HG02981 (cell line): ENCODE measurements around the gene OBSCN.

ENCODE experiments used
- ATAC-seq: cut with Tn5 transposase; IDR thresholded peaks from one replicate; pipeline ENCODE4 v1.9.1; 2021; ENCODE audit warnings: mild to moderate bottlenecking, moderate library complexity; ENCODE audit not compliant: unreplicated experiment

OBSCN gene

DNA sequence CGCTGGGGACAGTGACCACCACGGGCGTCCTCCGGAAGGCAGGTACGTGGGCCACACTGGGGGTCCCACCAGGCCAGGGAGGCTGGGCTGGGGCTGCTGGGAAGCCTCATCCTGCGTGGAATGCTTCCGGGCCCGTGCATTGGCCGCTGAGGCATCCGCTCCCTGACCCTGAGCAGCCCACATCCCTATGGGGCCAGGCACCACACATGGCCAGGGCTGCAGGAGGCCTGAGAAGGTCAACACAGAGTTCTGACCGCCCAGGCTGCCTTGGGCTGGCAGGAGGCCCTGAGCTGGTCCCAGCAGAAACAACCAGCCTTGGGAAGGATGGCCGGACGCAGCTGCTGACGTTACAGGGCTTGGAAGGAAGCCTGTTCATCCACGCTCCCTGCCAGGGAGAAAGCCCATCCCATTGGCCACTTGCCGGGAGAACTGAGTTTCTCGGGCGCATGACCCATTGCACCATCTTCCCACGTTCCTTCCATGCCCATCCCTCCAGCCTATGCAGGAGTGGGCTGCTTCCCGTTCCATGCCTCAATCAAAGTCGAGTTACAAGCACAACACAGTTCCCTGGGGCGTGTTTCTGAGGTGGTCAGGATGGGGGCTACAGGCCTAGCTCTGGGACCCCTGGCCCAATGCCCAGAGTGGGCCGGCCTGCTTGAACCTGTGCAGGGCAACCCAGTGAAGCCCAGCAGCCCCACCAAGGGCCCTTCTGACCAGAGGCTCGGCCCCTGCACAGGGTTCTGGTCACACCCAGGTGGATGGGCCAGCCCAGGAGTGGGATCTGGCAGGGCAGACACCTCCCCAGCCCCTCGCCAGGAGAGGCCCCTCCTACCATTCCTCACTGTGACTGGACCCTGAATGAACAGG is 167.1 kb downstream of the OBSCN start:
- no peak for ATAC-seq

DNA sequence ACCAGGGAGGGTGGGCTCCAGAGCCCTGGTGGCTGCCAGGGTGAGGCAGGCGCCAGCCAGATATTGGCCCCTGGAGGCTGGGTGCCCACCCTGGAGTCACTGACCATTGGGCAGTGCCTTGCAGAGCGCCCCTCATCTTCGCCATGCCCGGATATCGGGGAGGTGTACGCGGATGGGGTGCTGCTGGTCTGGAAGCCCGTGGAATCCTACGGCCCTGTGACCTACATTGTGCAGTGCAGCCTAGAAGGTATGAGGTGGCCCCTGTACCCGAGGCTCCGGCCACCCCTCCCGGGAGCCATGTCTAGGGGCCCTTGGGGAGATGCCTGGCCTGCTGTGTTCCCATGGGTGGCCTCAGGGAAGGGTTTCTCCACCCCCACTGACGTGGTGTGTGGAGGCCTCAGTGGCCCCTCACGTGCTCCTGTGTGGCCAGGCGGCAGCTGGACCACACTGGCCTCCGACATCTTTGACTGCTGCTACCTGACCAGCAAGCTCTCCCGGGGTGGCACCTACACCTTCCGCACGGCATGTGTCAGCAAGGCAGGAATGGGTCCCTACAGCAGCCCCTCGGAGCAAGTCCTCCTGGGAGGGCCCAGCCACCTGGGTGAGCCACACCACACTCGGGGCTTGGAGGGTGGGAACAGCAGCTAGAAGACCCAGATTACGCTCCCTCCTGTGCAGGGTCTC is 167.9 kb downstream of the OBSCN start:
- ATAC-seq: no peak

DNA sequence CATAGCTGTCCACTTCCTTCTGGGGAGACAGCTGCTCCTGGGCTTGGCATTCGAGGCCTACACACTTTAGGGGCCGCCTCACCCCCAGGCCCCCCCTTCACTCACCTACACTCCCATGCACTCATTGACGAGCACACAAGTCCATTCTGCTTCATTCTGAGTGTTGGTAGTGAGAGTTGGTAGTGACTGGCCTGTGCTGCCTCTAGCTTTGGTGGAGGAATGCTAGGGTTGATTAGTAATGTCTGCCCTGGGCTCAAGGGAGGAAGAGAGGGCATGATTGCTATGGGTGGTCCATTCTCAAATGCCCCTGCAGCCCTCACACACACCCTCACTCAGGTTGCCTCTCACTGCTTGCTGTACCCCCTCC is 168.4 kb downstream of the OBSCN start:
- no peak for ATAC-seq

DNA sequence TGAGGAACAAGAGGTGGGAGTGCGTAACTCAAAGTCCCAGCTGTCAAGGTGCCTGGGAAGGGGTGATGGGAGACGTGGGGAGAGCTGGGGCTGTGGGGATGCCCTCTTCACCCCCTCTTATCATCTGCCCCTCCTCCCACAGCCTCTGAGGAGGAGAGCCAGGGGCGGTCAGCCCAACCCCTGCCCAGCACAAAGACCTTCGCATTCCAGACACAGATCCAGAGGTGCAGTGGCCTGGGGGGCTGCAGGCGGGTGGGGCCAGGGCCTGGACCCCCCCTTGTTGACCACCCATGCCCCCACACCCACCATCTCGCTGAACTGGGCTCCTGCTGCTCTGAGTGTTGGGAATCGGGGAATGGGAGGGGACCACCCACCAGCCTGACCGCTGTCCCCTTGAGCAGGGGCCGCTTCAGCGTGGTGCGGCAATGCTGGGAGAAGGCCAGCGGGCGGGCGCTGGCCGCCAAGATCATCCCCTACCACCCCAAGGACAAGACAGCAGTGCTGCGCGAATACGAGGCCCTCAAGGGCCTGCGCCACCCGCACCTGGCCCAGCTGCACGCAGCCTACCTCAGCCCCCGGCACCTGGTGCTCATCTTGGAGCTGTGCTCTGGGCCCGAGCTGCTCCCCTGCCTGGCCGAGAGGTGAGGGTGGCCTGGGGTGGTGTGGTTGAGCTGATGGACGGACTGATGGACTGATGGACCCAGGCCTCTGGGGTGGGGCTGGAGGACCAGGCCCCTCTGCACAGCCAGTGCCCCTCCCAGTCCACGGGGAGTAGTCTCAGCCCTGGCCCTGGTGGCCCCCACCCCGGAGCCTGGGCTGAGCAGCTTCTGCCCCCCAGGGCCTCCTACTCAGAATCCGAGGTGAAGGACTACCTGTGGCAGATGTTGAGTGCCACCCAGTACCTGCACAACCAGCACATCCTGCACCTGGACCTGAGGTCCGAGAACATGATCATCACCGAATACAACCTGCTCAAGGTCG is 169.1 kb downstream of the OBSCN start:
- ATAC-seq: no peak

DNA sequence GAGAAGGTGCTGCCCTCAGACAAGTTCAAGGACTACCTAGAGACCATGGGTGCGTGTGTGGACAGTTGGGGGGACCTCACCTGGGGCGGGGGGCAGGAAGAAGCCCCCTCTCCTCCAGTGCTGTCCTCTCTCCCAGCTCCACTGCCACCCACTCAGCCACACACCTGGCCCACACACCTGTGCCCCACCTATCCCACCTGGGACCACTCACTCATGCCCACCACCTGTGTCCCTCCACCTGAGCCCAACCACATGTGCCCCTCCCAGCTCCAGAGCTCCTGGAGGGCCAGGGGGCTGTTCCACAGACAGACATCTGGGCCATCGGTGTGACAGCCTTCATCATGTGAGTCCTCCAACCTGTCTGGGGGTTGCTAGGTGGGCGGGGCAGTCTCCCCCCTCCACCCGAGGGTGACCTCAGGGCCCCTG is 169.8 kb downstream of the OBSCN start:
- ATAC-seq: no peak

DNA sequence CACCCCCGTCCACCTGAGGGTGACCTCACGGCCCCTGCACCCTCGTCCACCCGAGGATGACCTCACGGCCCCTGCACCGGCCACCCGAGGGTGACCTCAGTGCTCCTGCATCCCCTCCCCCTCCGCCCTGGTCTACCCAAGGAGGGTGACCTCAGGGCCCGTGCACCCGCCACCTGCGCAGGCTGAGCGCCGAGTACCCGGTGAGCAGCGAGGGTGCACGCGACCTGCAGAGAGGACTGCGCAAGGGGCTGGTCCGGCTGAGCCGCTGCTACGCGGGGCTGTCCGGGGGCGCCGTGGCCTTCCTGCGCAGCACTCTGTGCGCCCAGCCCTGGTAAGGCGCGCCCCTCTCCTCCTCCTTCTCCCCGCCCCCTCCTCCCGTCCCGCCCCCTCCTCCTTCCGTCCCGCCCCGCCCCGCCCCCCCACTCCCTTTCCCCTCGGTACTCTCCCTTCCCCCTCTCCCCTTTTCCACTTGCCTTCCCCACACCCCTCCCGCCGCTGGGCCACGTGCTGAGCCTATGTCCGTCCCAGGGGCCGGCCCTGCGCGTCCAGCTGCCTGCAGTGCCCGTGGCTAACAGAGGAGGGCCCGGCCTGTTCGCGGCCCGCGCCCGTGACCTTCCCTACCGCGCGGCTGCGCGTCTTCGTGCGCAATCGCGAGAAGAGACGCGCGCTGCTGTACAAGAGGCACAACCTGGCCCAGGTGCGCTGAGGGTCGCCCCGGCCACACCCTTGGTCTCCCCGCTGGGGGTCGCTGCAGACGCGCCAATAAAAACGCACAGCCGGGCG is 170.4 kb downstream of the OBSCN start:
- ATAC-seq: no peak

DNA sequence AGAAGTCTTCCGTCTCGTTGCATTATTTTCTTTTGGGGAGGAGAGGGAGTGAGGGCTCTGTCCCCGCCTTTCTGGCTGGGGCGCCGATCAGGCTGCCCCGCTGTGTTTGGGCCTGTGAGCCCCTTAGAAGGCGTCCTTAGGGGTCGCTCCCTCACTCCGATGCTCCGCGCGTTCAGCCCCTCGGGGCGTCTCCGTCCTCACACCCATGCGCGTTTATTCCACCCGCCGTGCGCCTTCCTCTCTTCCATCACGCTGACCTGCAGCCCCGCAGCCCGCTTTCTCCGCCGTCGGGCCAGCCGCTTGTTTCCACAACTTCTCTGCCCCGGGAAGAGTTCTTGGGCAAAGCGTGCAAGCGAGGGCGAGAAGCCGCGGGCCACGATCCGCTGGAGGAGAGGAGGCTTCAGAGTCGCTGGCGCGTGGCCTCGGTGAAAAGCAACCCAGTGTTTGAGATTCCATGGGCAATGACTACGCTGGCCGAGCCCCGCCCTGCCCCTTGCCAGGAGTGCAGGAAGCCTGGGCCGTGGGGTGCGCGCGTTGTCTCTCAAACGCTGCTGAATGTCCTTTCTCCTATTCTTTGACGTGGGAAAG is 171.1 kb downstream of the OBSCN start:
- ATAC-seq: no peak

DNA sequence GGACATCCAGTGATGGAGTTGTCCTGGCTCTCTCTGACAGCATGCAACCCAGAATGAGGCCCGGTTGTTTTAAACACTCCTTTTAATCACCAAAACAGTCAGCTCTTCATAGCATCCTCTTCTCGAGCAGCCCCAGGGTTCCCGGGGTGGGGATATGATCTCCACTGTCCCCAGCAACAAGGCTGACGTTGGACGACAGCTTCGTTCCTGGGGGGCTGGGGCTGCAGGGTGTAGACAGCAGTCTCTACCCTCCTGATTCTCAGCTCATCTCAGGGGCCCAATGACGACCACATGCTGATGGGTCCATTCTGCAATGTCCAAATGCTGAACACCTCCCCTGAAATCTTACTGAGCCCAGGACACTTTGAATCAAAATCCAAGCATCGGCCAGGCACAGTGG is 171.8 kb downstream of the OBSCN start:
- ATAC-seq: no peak

DNA sequence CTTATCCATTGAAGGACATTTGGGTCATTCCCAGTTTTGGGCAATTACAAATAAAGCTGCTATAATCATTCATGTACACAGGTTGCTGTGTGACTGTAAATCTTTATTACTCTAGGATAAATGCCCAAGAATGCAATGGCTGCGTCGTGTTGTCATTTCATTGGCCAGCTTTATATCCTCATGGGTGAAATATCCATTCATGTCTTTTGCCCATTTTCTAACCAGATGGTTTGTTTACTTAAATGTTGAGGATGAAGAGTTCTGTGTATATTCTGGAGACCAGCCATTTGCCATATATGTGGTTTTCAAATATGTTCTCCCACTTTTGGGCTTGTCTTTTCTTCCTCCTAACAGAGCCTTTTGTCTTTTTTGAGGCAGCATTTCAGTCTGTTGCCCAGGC is 173.5 kb downstream of the OBSCN start:
- no peak for ATAC-seq

DNA sequence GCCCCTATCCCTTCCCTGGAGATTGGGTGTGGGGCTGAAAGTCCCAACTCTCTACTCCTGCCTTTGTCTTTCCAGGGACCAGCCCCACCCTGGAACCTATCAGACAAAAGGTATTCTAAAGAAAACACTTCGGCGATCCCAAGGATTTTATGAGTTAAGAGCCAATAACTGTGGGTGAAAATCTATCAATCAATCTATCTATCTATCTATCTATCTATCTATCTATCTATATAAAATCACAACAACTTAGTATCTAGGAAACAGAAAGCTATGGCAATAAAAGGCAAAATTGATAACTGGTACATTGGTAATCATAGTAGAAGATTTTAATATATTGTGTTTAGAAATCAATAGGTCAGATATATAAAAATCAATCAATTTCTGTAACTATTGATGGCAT is 175.9 kb downstream of the OBSCN start:
- ATAC-seq: no peak

DNA sequence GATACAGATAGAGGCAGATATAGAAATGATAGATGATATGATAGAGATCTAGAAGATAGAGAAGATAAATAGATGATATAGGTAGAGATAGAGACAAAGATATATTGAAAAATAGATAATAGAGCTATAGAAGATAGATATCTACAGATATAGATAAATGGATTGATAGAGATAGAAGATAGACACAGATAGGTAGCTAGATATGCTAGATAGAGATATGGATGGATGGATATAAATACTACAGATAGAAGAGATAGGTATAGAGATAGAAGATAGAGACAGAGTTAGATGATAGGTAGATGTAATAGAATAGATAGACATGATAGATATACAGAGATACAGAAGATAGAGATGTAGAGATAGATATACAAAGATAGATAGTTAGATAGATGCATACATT is 177.4 kb downstream of the OBSCN start:
- no peak for ATAC-seq

DNA sequence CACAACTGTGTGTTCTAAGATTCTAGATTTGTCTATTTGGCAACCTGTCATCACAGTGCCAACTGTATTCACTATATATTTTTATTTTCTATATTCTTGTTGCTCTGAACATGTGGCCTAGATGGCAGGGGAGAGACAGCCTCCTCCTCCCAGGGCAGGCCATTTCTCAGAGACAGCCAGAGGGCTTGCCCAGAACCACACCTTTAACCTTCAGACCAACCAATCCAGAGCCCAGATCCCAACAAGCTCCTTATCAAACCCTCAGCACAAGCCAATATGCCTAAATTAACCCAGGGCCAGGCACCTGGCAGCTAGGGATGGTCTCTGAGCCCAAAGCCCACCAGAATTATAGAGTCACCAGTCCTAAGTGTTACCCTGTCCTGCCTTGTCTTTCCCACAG is 179.5 kb downstream of the OBSCN start:
- no peak for ATAC-seq

DNA sequence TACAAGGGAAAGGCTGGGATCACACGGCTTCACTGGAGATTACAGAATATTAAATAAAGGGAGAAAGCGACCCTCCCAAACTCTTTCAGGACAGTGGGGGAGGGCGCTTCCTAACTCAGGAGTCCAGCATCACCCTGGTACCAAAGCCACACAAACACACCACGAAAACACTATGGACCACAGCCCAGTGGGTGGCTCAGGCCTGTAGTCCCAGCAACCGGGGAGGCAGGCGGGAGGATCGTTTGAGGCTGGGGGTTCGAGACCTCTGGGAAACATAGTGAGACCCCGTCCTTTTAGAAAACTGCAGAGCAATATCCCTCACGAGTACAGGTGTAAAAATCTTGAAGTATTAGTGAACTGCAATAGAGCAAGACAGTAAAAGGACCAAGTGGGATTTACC is 182.8 kb downstream of the OBSCN start:
- ATAC-seq: no peak

DNA sequence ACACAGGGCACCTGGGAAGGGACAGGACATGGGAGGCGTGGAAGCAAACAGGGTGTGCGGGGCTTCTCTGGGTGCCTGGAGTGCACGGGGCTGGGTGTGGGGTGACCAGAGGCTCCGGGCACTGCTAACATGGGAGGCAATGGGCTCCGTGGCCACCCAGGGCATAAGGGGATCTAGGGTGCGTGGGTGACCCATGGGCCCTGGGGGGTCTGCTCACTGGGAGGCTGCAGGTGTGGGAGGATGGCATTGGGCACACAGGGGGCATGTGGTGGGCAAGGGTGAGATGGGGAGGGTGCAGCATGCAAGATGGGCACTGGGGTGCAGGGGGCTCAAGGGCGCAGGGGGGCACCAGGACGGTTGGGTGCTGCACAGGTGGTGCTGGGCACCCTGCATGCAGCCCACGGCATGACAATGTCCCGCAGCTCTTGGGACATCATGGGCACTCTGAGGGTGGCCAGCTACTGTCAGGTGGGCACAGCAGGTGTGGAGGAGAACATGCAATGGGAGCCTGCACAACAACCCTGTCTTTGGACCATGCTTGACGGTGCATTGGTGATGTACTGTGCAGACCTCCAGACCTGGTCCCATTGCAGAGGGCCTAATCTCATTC is 183.7 kb downstream of the OBSCN start:
- ATAC-seq: no peak

DNA sequence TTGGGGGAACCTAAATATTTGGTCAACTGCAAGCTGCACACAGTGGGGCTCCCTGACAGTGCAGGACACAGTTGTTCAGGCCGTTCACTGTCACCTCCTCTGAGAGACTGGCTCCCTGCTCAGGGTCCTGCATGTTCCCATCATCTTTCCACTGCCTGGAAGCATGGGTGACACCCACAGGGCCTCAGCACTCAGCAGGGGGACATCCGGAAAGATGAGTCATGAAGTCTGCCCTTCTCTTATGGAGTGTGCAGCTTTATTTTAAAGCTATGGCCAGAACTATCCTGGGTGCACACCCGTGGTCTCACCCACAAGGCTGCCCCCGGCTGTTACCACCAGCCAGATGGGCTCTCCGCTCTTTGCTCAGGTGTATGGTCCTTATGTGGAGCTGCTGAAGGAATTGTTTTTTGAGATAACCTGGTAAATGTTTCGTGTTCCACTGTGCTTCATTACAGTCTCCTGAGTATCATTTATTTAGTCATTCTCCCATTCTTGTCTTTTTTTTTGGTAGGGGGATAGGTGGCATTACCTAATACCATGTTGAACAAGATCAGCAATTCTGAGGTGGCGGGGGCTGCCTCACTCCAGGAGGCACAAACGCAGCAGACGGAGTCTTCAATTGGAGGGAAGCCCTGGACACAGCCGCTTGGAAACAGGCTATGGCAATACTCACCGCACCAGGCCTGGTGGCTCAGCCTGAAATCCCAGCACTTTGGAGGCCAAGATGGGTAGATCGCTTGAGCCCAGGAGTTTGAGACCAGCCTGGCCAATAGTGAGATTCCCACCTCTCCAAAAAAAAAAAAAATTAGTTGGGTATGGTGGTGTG is 184.5 kb downstream of the OBSCN start:
- ATAC-seq: no peak

DNA sequence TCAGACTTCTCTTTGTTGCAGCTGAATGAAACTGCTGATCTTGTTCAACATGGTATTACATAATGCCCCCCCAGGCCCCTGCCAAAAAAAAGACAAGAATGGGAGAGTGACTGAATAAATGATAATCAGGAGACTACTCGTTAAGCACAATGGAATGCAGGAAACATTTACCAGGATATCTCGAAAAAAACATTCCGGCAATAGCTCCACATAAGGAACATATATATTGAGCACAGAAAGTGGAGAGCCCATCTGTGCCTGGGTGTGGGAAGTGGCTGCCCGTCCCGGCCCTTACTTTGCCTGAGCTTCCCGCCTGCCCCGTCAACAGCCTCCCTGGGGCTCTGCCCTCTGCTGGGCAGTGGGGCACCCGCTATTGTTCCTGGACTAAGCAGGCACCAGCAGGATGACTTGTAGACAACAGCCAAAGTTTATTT is 185.4 kb downstream of the OBSCN start:
- no peak for ATAC-seq

DNA sequence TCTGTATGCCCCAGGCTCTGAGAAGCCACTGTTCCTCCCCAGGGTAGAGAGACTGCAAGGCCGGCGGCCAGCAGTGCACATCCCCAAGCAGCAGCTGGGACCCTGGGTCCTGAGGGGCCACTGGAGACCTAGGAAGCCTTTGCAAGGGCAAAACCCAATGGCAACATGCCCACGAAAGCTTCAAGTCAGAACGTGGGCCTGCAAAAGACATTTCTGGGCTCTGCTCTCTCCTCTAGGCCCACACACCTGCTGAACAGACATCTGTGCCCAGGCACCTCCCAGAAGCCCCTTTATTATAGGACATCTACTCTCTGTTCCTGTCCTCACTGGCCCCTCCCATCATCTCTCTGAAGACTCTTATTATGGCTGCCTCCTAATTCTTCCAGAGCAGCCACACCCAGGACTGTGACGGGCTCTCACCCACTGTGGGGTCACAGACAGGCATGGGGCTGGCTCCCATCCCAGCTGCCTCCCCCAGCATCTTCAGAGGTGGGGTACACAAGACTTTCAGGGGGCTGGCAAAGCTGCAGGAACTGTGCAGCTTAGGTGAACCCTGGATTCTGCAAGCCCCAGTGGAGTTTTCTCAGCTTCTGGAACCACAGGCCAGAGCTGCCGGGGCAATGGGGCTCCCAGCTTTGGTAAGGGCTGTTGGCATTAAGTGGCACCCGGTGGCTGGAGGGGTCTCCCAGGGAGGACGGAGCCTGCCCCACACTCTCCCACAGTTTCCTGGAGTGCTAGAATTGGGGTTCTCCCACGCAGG is 186.1 kb downstream of the OBSCN start:
- no peak for ATAC-seq
